K562 (cell line): ENCODE data around the gene PARD6B. TPM values are rescaled to one million over a fixed set of nuclear protein-coding genes. Genes with fewer than 3 reads are reported as not detected.

Experiments
- ARID3A ChIP-seq: IDR thresholded peaks from 2 replicates; pipeline ENCODE4 v1.6.1; 2012; ENCODE audit warnings: low read depth, low read length, improper control_type of control experiment, borderline replicate concordance
- CTCF ChIP-seq, 3 experiments: IDR thresholded peaks in 2 of 3; conservative IDR thresholded peaks in 1 of 3; 2 replicates each; pipeline ENCODE4 v1.5.1; 2011 to 2012; ENCODE audit warnings: low read length in 3 of 3, mild to moderate bottlenecking in 3 of 3, control low read depth in 2 of 3, improper control_type of control experiment in 1 of 3, inconsistent platforms in 1 of 3, low read depth in 1 of 3, mixed read lengths in 1 of 3, moderate library complexity in 1 of 3; ENCODE audit not compliant: insufficient read depth in 2 of 3
- ETS2 ChIP-seq: IDR thresholded peaks from 2 replicates; pipeline ENCODE4 v1.6.1; 2016; ENCODE audit warnings: borderline replicate concordance, missing genetic modification characterization, mild to moderate bottlenecking, moderate library complexity, missing compliant biosample characterization; ENCODE audit not compliant: poor library complexity, severe bottlenecking
- FIP1L1 ChIP-seq: fragments of 200-400 bp; formaldehyde crosslinking; IDR thresholded peaks from 2 replicates; pipeline ENCODE4 v1.6.1; 2018; ENCODE audit warnings: mild to moderate bottlenecking, low read depth, low read length; ENCODE audit not compliant: poor library complexity, severe bottlenecking
- FOXA3 ChIP-seq, 2 experiments: fragments of 450-650 bp in 1 of 2; sonication (generic) in 1 of 2; formaldehyde crosslinking; IDR thresholded peaks in 1 of 2; conservative IDR thresholded peaks in 1 of 2; 2 replicates each; pipeline versions ENCODE4 v1.4.0 to v1.8.0; 2020 to 2022; ENCODE audit warnings: mild to moderate bottlenecking in 2 of 2, missing genetic modification reagents in 1 of 2
- GATA2 ChIP-seq: sonication (generic); formaldehyde crosslinking; IDR thresholded peaks from 2 replicates; pipeline ENCODE4 v1.4.0; 2020; ENCODE audit warnings: mild to moderate bottlenecking, missing genetic modification reagents
- KLF13 ChIP-seq: fragments of 450-650 bp; IDR thresholded peaks from 2 replicates; pipeline ENCODE4 v1.6.1; 2016; ENCODE audit warnings: missing genetic modification characterization, low read depth, mild to moderate bottlenecking, missing compliant biosample characterization, moderate library complexity, borderline replicate concordance
- MAFG ChIP-seq: fragments of 450-650 bp; conservative IDR thresholded peaks from 2 replicates; pipeline ENCODE4 v1.6.1; 2016; ENCODE audit warnings: missing genetic modification characterization, missing compliant biosample characterization
- MYC ChIP-seq, 2 experiments: fragments of 250-450 bp in 1 of 2; sonication (Bioruptor Pico) in 1 of 2; IDR thresholded peaks; 2 replicates each; pipeline versions ENCODE4 v1.5.1 to v1.6.1; 2012 to 2021; ENCODE audit warnings: low read depth in 2 of 2, borderline replicate concordance in 1 of 2, improper control_type of control experiment in 1 of 2, low read length in 1 of 2, mild to moderate bottlenecking in 1 of 2, moderate library complexity in 1 of 2
- NR2C1 ChIP-seq, 2 experiments: fragments of 450-650 bp; IDR thresholded peaks; 2 replicates each; pipeline ENCODE4 v1.6.1; 2017; ENCODE audit warnings: mild to moderate bottlenecking in 2 of 2, antibody characterized with exemption in 1 of 2, inconsistent platforms in 1 of 2, missing compliant biosample characterization in 1 of 2, missing genetic modification characterization in 1 of 2
- PBX2 ChIP-seq, 2 experiments: IDR thresholded peaks in 1 of 2; conservative IDR thresholded peaks in 1 of 2; 2 replicates each; pipeline ENCODE4 v1.6.1; 2016; ENCODE audit warnings: low read depth in 2 of 2, mild to moderate bottlenecking in 1 of 2, missing compliant biosample characterization in 1 of 2, missing genetic modification characterization in 1 of 2, moderate library complexity in 1 of 2
- PHB2 ChIP-seq: fragments of 450-650 bp; IDR thresholded peaks from 2 replicates; pipeline ENCODE4 v1.6.1; 2017; ENCODE audit warnings: low read depth
- TFAP4 ChIP-seq: sonication (generic); formaldehyde crosslinking; IDR thresholded peaks from 2 replicates; pipeline ENCODE4 v1.8.0; 2022; ENCODE audit warnings: missing genetic modification reagents, mild to moderate bottlenecking, moderate library complexity, borderline replicate concordance
- ZNF124 ChIP-seq: sonication (generic); formaldehyde crosslinking; IDR thresholded peaks from 2 replicates; pipeline ENCODE4 v1.8.1; 2022; ENCODE audit warnings: missing genetic modification reagents
- polyA plus RNA-seq, 8 experiments: library from polyadenylated mRNA; depleted of rRNA in 4 of 8; stranded (reverse) in 5 of 8; unstranded in 3 of 8; fragments of >200 nt; fragmentation: Nextera tagmentation in 2 of 8; fragmentation: Illumina TruSeq in 1 of 8; extraction: Ambion mirVana in 2 of 8; extraction: Trizol in 1 of 8; gene quantifications; 2 replicates each; pipeline versions ENCODE4 v1.2.1 to v1.2.3, GENCODE V29; 2011 to 2014; ENCODE audit warnings: inconsistent platforms in 1 of 8, missing spikeins in 1 of 8
- total RNA-seq, 7 experiments: library from RNA; depleted of rRNA in 6 of 7; stranded (reverse); fragments of >200 nt in 6 of 7; fragmentation: Illumina TruSeq in 2 of 7; extraction: Trizol in 2 of 7; gene quantifications; 2 replicates each; pipeline versions ENCODE4 v1.2.1 to v1.2.3, GENCODE V29; 2011 to 2021; ENCODE audit warnings: low replicate concordance in 1 of 7

PARD6B gene
- total and polyA plus RNA-seq, 9 of the 15 experiments (the other 6 are each of a cell fraction or from before 2014, with no cell fraction given): 1.7 to 12.3 (median 5.5) TPM

- TF ChIP-seq PBX2 (CRISPR knock-in tag; IDR thresholded peaks at IDR 0.05; ENCODE audit: low read depth): no peak
- TF ChIP-seq PBX2 (tag; conservative IDR thresholded peaks at IDR 0.05; ENCODE audit: low read depth): no peak
- no peak for TF ChIP-seq FIP1L1
- no peak for TF ChIP-seq CTCF (IDR thresholded peaks at IDR 0.05 in 2 of 3, conservative IDR thresholded peaks at IDR 0.05 in 1 of 3; ENCODE audit: insufficient read depth in 2 of 3, low read depth in 1 of 3, low read length in 3 of 3)
- TF ChIP-seq FOXA3 (CRISPR knock-in tag; conservative IDR thresholded peaks at IDR 0.05 in 1 of 2, IDR thresholded peaks at IDR 0.05 in 1 of 2): no peak
- no peak for TF ChIP-seq NR2C1 (IDR thresholded peaks at IDR 0.05)
- TF ChIP-seq NR2C1 (tag; IDR thresholded peaks at IDR 0.05): no peak
- no peak for TF ChIP-seq ETS2 (tag)
- TF ChIP-seq TFAP4 (CRISPR knock-in tag): no peak
- TF ChIP-seq ZNF124 (CRISPR knock-in tag): no peak
- no peak for TF ChIP-seq MAFG (tag)
- TF ChIP-seq MYC (IDR thresholded peaks at IDR 0.05; ENCODE audit: low read depth, low read length): no peak
- TF ChIP-seq MYC (CRISPR knock-in tag; IDR thresholded peaks at IDR 0.05; ENCODE audit: borderline replicate concordance, low read depth): no peak
- no peak for TF ChIP-seq KLF13 (tag)
- no peak for TF ChIP-seq PHB2
- no peak for TF ChIP-seq GATA2 (CRISPR knock-in tag)
- no peak for TF ChIP-seq ARID3A
Measured at GRCh38 chr20:50729901-50730764, 1.2 kb upstream of the PARD6B start (continued).
